GM18861 (cell line): ENCODE measurements around the gene PPP1R12B.

Experiments
- ATAC-seq: cut with Tn5 transposase; IDR thresholded peaks from one replicate; pipeline ENCODE4 v1.9.1; 2021; ENCODE audit not compliant: unreplicated experiment

The PPP1R12B gene, protein sequence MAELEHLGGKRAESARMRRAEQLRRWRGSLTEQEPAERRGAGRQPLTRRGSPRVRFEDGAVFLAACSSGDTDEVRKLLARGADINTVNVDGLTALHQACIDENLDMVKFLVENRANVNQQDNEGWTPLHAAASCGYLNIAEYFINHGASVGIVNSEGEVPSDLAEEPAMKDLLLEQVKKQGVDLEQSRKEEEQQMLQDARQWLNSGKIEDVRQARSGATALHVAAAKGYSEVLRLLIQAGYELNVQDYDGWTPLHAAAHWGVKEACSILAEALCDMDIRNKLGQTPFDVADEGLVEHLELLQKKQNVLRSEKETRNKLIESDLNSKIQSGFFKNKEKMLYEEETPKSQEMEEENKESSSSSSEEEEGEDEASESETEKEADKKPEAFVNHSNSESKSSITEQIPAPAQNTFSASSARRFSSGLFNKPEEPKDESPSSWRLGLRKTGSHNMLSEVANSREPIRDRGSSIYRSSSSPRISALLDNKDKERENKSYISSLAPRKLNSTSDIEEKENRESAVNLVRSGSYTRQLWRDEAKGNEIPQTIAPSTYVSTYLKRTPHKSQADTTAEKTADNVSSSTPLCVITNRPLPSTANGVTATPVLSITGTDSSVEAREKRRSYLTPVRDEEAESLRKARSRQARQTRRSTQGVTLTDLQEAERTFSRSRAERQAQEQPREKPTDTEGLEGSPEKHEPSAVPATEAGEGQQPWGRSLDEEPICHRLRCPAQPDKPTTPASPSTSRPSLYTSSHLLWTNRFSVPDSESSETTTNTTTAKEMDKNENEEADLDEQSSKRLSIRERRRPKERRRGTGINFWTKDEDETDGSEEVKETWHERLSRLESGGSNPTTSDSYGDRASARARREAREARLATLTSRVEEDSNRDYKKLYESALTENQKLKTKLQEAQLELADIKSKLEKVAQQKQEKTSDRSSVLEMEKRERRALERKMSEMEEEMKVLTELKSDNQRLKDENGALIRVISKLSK

DNA sequence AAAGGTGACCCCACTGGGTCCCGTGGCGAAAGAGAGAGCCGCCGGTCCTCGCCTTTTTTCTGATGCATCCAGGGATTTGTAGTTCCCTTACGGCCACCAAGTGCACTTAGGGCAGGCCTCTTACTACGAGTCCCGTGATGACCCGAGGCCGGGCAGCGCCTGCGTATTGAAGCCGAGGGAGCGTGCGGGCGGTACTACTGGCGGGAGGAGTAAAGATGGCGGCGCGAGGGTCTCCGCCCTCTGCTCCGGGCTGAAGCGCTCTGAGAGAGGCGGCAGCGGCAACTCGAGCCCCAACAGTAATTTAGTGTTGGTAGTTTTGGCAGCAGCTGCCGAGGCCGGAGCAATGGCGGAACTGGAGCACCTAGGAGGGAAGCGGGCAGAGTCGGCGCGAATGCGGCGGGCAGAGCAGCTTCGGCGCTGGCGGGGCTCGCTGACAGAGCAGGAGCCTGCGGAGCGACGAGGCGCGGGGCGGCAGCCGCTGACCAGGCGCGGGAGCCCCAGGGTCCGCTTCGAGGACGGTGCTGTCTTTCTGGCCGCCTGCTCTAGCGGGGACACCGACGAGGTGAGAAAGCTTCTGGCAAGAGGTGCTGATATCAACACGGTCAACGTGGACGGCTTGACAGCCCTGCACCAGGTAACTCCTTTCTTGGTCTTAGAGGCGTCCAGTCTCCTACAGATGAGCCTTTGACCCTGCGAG lies at the start of gene PPP1R12B:
TSS of gene PPP1R12B (plus strand) at position 191 of the 697 bp plus-strand sequence. CDS start at position 344, 153 bp downstream.
- peak; percentile 90 for ATAC-seq

DNA sequence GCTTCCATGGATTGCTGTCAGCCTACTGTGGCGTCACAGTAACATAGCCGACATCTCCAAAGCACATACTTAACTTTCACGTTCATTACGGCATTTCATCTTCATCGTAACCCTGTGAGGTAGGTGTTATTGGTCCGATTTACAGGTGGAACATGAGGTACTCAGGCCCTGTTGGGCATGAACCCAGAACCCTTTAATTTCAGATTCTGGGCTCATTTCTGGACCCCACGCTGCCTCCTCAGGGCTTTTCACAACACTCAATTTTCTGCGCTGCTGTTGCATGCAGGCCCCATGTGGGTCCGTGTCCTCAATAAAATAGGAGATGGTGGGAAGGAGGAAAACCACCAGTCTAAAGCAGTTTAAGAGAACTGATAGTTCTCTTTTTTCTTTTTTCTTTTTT lies 46.3 kb upstream of the PPP1R12B start:
- ATAC-seq, result no peak

DNA sequence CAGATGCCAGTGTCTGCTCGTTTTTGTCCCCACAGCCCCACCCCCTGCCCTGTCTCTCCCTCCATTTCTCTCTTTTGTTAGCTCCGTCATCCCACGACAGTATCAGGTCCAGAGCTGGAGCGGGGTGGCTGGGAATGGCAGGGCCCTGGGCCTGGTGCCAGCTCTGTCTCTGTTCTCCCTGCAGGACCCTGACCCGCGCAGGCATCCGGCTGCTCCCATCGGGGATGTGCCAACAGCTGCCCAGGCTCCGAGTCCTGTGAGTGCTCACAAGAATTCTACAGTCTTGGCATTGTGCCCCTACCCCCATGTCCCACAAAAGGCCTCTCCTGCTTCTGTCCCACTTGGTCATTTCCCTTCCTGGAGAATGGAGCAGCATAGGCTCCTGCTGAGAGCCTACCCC lies 44.1 kb upstream of the PPP1R12B start:
- ATAC-seq, result no peak

GRCh38 chr1:202305168-202305567 lies 43.3 kb upstream of the PPP1R12B start:
- no peak for ATAC-seq

GRCh38 chr1:202306535-202307345 lies 41.8 kb upstream of the PPP1R12B start:
- ATAC-seq, result no peak

DNA sequence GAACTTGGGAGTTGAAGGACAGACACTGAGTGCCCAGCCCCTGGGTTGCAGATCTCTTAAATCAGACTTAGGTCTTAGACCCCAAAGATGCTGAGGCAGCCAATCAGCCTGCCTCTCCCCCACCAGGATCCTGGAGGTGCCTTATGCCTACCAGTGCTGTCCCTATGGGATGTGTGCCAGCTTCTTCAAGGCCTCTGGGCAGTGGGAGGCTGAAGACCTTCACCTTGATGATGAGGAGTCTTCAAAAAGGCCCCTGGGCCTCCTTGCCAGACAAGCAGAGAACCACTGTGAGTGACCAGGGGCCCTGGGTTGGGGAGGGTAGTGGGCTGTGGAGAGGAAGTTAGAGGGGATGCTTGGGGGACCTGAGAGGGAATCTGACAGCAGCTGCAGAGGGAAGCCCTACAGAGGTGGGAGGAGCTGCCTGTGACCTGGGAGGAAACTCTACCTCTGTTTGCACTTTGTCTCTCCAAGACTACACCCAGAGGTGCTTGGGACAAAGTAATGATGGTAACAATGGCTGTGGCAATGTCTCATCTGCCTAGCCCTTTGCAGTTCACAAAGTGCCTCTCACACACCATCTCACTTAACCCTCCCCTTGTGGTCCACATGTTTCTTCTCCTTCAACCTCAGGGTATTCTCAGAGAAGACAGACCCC lies 38.3 kb upstream of the PPP1R12B start:
- ATAC-seq, result no peak

- ATAC-seq, result no peak
Observed at GRCh38 chr1:202310746-202311145, 37.8 kb upstream of the PPP1R12B start.

- no peak for ATAC-seq
Observed at GRCh38 chr1:202311875-202312635, 36.4 kb upstream of the PPP1R12B start.

DNA sequence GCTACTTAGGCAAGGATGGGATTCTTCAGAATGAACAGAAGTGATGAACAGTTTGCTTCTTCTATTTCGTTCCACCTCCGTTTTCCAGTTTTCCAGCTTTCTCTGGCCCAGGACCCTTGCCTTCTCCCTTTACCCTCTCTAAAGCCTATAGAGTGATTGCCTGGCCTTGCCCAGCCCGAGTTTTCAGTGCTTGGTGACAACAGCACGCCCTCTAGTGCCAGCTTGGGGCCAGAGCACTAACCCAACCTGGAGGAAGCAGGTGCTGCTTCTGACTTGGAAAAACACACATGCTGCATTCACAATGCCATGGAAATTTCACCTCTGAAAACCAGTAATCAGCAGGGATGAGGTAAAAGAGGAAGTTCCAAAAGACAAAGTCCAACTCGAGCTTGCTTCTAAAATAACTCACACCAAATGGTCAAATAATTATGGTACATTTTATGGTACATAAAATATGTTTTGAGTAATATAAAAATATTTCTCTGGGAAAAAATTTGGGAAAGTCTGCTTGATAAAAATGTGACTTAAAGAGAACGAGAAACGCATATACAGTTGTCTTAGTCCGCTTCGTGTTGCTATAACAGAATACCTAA lies 32.8 kb upstream of the PPP1R12B start:
- ATAC-seq, result no peak

DNA sequence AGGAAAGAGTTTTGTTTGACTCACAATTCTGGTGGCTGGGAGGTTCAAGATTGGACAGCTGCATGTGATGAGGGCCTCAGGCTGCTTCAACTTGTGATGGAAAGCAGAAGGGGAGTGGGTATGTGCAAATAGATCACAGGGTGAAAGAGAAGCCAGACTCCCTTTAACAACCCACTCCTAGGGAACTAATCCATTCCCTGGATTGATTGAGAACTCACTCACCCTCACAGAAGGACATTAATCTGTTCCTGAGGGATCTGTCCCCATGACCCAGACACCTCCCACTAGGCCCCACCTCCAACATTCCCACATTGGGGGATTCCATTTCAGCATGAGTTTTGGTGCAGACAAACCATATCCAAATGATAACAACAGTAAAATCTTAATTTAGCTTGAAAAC lies 32.3 kb upstream of the PPP1R12B start:
- ATAC-seq, result no peak

- no peak for ATAC-seq
Observed at GRCh38 chr1:202317941-202318925, 30.3 kb upstream of the PPP1R12B start.

- no peak for ATAC-seq
Observed at GRCh38 chr1:202319381-202320080, 29.0 kb upstream of the PPP1R12B start.

DNA sequence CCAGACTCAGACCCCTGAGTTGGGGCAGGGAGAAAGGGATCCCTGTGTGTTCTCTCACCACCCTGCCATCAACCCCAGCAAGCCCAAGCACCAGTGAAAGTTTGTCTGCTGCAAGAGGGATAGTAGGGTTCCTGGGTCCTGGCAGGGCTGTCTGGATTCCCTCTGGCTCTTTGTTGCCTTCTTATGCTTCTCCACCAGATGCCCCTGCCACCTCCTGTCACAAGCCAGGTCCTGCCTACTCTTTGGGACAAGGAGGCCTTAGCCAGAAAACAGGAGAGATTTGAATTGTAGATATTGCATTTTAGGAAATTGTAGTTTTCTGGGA lies 28.5 kb upstream of the PPP1R12B start:
- no peak for ATAC-seq

- ATAC-seq, result no peak
Observed at GRCh38 chr1:202323731-202324130, 24.8 kb upstream of the PPP1R12B start.

- ATAC-seq, result no peak
Observed at GRCh38 chr1:202324646-202325045, 23.9 kb upstream of the PPP1R12B start.

- ATAC-seq, result no peak
Observed at GRCh38 chr1:202329891-202330290, 18.6 kb upstream of the PPP1R12B start.

DNA sequence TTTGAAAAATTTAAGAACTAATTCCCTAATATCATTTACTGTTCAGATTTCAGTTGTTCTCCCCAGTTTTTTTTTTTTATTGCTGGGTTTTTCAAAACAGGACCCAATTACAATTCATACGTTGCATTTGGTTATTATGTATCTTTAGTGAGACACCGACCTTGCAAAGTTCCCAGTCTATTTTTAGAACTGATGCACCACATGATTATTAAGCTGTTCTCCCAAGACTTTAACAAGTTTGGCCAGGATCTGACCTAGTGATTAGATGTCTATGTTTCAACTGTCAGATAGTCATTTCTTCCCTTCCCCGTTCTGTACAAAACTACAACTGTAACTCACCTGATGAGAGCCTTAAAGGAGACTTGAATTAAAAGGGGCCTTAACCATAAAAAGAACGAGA lies 14.6 kb upstream of the PPP1R12B start:
- ATAC-seq, result no peak
